ENCODE data around the gene ARPC2. TPM values are rescaled to one million over a fixed set of nuclear protein-coding genes. Genes with fewer than 3 reads are reported as not detected.

Gene ARPC2
- total and polyA plus RNA-seq, 4 donors, result 58.1 to 83.6 (median 73.7) TPM

DNA sequence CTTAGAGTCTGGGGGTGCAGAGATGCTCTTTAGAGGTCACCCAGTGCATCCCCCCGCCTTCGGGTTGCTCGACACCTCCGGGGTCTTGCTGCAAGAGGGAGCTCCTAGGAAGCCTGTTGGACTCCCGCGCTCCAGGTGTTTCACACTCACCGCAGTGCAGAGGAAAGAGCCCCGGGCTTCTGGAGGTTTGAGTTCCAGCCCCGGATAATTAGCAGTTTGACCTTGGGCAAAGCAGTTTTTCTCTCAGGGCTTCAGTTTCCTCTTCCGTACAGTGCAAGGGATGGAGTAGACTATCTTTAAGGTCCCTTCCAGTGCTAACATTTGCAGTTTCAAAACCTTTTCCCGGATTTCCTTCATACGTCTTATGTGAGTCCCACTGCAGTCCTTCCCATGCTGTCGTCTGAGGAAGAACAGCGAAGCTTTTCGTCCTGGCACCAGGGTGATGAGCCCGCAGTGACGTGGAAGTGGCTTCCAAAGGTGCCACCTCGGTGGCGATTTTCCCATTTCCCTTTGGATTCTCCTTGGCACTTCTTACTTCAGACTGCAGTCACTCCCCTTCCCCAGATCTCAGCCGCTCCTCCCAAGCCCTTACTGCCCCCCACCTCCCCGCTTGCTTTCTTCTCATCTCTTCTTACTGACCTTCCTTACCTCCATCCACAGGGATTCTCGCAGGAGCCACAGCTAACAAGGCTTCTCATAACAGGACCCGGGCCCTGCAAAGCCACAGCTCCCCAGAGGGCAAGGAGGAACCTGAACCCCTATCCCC is 53.9 kb downstream of the ARPC2 start:
- no peak for DNase-seq (ENCODE audit: low spot score)
- 6% methylated on average over 23 of the region's 23 CpGs for WGBS
- Histone ChIP-seq H3K27ac (ENCODE audit: low read depth in 1 of 2, low read length in 2 of 2) (peak overlapping the region; percentile 15 to 60), H3K36me3 (ENCODE audit: control insufficient read depth in 4 of 4, insufficient read depth in 3 of 4, low read depth in 1 of 4, low read length in 3 of 4) (peaks cover 7 to 34% (median 27%) of the 10 kb centered on the region in 4 donors), H3K4me3 (ENCODE audit: low read depth in 1 of 3, low read length in 3 of 3) (peak overlapping the region; percentile 73 to 98 (median 83)), H3K4me1 (ENCODE audit: control insufficient read depth in 4 of 4, insufficient read depth in 4 of 4, low read length in 3 of 4) (peaks cover 2 to 39% (median 31%) of the 10 kb centered on the region in 4 donors), H3K9ac (ENCODE audit: low read depth in 1 of 2, low read length in 2 of 2) (peak overlapping the region; percentile 61 to 79), H3K9me3 (ENCODE audit: control insufficient read depth in 4 of 4, low read length in 3 of 4) (no peaks in the 10 kb centered on the region), H3K27me3 (ENCODE audit: control insufficient read depth in 4 of 4, insufficient read depth in 4 of 4, low read length in 3 of 4) (no peaks in the 10 kb centered on the region)
- TF ChIP-seq, protein P1, sequence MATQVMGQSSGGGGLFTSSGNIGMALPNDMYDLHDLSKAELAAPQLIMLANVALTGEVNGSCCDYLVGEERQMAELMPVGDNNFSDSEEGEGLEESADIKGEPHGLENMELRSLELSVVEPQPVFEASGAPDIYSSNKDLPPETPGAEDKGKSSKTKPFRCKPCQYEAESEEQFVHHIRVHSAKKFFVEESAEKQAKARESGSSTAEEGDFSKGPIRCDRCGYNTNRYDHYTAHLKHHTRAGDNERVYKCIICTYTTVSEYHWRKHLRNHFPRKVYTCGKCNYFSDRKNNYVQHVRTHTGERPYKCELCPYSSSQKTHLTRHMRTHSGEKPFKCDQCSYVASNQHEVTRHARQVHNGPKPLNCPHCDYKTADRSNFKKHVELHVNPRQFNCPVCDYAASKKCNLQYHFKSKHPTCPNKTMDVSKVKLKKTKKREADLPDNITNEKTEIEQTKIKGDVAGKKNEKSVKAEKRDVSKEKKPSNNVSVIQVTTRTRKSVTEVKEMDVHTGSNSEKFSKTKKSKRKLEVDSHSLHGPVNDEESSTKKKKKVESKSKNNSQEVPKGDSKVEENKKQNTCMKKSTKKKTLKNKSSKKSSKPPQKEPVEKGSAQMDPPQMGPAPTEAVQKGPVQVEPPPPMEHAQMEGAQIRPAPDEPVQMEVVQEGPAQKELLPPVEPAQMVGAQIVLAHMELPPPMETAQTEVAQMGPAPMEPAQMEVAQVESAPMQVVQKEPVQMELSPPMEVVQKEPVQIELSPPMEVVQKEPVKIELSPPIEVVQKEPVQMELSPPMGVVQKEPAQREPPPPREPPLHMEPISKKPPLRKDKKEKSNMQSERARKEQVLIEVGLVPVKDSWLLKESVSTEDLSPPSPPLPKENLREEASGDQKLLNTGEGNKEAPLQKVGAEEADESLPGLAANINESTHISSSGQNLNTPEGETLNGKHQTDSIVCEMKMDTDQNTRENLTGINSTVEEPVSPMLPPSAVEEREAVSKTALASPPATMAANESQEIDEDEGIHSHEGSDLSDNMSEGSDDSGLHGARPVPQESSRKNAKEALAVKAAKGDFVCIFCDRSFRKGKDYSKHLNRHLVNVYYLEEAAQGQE (IDR thresholded peaks at IDR 0.05), result no peak
- TF ChIP-seq GABPA (IDR thresholded peaks at IDR 0.05 in 1 of 2, conservative IDR thresholded peaks at IDR 0.05 in 1 of 2) (no peak), FOXA1 (IDR thresholded peaks at IDR 0.05) (no peak), RXRA (IDR thresholded peaks at IDR 0.05) (no peak), TAF1 (conservative IDR thresholded peaks at IDR 0.05) (no peak), HNF4A (conservative IDR thresholded peaks at IDR 0.05) (no peak), SP1 (IDR thresholded peaks at IDR 0.05) (no peak), NR2F2 (IDR thresholded peaks at IDR 0.05) (no peak), FOXA2 (IDR thresholded peaks at IDR 0.05) (no peak), JUND (IDR thresholded peaks at IDR 0.05) (no peak), YY1 (IDR thresholded peaks at IDR 0.05) (no peak), HNF4G (IDR thresholded peaks at IDR 0.05) (no peak), RAD21 (IDR thresholded peaks at IDR 0.05) (no peak)
- TF ChIP-seq, protein P2, sequence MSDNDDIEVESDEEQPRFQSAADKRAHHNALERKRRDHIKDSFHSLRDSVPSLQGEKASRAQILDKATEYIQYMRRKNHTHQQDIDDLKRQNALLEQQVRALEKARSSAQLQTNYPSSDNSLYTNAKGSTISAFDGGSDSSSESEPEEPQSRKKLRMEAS (IDR thresholded peaks at IDR 0.05), result no peak
- TF ChIP-seq, protein P3, sequence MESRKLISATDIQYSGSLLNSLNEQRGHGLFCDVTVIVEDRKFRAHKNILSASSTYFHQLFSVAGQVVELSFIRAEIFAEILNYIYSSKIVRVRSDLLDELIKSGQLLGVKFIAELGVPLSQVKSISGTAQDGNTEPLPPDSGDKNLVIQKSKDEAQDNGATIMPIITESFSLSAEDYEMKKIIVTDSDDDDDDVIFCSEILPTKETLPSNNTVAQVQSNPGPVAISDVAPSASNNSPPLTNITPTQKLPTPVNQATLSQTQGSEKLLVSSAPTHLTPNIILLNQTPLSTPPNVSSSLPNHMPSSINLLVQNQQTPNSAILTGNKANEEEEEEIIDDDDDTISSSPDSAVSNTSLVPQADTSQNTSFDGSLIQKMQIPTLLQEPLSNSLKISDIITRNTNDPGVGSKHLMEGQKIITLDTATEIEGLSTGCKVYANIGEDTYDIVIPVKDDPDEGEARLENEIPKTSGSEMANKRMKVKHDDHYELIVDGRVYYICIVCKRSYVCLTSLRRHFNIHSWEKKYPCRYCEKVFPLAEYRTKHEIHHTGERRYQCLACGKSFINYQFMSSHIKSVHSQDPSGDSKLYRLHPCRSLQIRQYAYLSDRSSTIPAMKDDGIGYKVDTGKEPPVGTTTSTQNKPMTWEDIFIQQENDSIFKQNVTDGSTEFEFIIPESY (IDR thresholded peaks at IDR 0.05), result no peak
- TF ChIP-seq, protein P4, sequence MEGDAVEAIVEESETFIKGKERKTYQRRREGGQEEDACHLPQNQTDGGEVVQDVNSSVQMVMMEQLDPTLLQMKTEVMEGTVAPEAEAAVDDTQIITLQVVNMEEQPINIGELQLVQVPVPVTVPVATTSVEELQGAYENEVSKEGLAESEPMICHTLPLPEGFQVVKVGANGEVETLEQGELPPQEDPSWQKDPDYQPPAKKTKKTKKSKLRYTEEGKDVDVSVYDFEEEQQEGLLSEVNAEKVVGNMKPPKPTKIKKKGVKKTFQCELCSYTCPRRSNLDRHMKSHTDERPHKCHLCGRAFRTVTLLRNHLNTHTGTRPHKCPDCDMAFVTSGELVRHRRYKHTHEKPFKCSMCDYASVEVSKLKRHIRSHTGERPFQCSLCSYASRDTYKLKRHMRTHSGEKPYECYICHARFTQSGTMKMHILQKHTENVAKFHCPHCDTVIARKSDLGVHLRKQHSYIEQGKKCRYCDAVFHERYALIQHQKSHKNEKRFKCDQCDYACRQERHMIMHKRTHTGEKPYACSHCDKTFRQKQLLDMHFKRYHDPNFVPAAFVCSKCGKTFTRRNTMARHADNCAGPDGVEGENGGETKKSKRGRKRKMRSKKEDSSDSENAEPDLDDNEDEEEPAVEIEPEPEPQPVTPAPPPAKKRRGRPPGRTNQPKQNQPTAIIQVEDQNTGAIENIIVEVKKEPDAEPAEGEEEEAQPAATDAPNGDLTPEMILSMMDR (IDR thresholded peaks at IDR 0.05; ENCODE audit: low read depth, low read length, missing input control), result no peak
